HL-60 (cell line): ENCODE measurements around the gene ENGASE.

Experiments
- POLR2AphosphoS5 ChIP-seq: IDR thresholded peaks from 2 replicates; pipeline ENCODE4 v1.6.1; 2012; ENCODE audit warnings: low read depth
- SPI1 ChIP-seq: IDR thresholded peaks from 2 replicates; pipeline ENCODE4 v1.6.1; 2012; ENCODE audit warnings: low read depth, mild to moderate bottlenecking, borderline replicate concordance
- TF ChIP-seq, protein P1 (sequence below): IDR thresholded peaks from one replicate; pipeline ENCODE4 v1.5.1; 2011; ENCODE audit warnings: low read length, control low read depth, inconsistent platforms; ENCODE audit not compliant: insufficient read depth

DNA sequence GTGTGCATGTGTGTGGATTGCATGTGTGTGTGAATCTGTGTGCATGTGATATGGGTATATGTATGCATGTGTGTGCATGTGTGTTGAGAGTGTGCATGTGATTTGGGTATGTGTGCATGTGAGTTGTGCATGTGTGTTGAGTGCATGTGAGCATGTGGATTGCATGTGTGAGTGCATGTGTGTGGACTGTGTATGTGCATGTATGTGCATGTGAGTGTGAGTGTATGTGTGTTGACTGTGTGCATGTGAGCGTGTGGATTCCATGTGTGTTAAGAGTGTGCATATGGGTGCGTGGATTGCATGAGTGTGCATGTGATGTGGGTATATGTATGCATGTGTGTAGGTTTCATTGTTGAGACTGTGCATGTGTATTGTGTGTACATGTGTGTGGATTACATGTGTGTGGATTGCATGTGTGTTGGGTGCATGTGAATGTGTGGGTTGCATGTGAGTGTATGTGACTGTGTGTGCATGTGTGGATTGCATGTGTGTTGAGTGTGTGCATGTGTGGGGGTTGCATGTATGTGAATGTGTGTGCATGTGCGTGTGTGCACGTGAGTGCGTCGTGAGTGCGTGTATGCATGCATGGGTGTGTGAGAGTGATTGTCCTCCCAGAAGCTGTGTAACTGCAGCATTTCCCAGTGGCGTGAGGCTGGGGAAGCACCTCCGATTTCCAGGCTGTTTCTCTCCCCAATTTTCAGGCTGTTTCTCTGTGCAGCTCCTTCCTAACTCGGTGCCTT lies 31.3 kb upstream of the ENGASE start:
- TF ChIP-seq, protein P1, sequence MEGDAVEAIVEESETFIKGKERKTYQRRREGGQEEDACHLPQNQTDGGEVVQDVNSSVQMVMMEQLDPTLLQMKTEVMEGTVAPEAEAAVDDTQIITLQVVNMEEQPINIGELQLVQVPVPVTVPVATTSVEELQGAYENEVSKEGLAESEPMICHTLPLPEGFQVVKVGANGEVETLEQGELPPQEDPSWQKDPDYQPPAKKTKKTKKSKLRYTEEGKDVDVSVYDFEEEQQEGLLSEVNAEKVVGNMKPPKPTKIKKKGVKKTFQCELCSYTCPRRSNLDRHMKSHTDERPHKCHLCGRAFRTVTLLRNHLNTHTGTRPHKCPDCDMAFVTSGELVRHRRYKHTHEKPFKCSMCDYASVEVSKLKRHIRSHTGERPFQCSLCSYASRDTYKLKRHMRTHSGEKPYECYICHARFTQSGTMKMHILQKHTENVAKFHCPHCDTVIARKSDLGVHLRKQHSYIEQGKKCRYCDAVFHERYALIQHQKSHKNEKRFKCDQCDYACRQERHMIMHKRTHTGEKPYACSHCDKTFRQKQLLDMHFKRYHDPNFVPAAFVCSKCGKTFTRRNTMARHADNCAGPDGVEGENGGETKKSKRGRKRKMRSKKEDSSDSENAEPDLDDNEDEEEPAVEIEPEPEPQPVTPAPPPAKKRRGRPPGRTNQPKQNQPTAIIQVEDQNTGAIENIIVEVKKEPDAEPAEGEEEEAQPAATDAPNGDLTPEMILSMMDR: no peak
- TF ChIP-seq SPI1 (no peak), POLR2AphosphoS5 (no peak)
